ENCODE results near the gene CNOT4. TPM values are rescaled to one million over a fixed set of nuclear protein-coding genes. Genes with fewer than 3 reads are reported as not detected.

Gene CNOT4
- polyA plus RNA-seq, 2 of the 4 experiments (the other 2 are of a cell fraction): 10.0 to 16.4 TPM

GRCh38 chr7:135510592-135511183 lies 786 bp upstream of the CNOT4 start:
- H3K4me2 ChIP-seq: peak overlapping the region; percentile 86
- ChIA-PET POLR2A (interaction anchor here (0.6 to 1.0 kb wide), 3 partner anchors 111 to 299 kb away, joined by 3 to 5 read pairs (median 4); partner anchors contain the start of gene WDR91), CTCF (interaction anchor here (0.6 to 1.2 kb wide), 3 partner anchors 95 to 1401 kb away, joined by 3 to 7 read pairs (median 3); no protein-coding TSS in a partner anchor)
- ATAC-seq (peak; percentile 12 to 14; a peak in 5 of 6 replicates), FAIRE-seq (no peak), DNase-seq (ENCODE audit: low read depth in 1 of 2, low spot score in 1 of 2) (peak; percentile 15 to 57)
- 2% methylated on average over 17 of the region's 17 CpGs for WGBS (ENCODE audit: missing lambda C conversion rate)
- peak overlapping the region; percentile 69 for H3K4me3 ChIP-seq
- no peaks in the 10 kb centered on the region for H3K9me3 ChIP-seq
- TF ChIP-seq NR3C1 (IDR thresholded peaks at IDR 0.05) (no peak), HDAC2 (IDR thresholded peaks at IDR 0.05) (peak; percentile 61; the same call in 1 of the 2 replicates), SMC3 (IDR thresholded peaks at IDR 0.05) (peak; percentile 17; the same call in 1 of the 3 replicates), TP53 (CRISPR knock-in tag; IDR thresholded peaks at IDR 0.05) (0 out of 2 replicates have a peak, but pooled peaks have one; percentile 32), PHF8 (IDR thresholded peaks at IDR 0.05; ENCODE audit: borderline replicate concordance, low read depth) (peak; percentile 37; the same call in 1 of the 2 replicates), SREBF2 (IDR thresholded peaks at IDR 0.05) (no peak), RAD21 (conservative IDR thresholded peaks at IDR 0.05 in 1 of 2, IDR thresholded peaks at IDR 0.05 in 1 of 2) (peak in 1 of 2 experiments; percentile 24; a peak in 1 of 5 replicates), EHMT2 (IDR thresholded peaks at IDR 0.05; ENCODE audit: low read depth) (no peak), CEBPB (IDR thresholded peaks at IDR 0.05) (no peak), ZC3H11A (IDR thresholded peaks at IDR 0.05) (no peak), MAFK (IDR thresholded peaks at IDR 0.05; ENCODE audit: partially characterized antibody) (no peak), EHF (CRISPR knock-in tag; IDR thresholded peaks at IDR 0.05) (no peak)
- TF ChIP-seq, protein P1, sequence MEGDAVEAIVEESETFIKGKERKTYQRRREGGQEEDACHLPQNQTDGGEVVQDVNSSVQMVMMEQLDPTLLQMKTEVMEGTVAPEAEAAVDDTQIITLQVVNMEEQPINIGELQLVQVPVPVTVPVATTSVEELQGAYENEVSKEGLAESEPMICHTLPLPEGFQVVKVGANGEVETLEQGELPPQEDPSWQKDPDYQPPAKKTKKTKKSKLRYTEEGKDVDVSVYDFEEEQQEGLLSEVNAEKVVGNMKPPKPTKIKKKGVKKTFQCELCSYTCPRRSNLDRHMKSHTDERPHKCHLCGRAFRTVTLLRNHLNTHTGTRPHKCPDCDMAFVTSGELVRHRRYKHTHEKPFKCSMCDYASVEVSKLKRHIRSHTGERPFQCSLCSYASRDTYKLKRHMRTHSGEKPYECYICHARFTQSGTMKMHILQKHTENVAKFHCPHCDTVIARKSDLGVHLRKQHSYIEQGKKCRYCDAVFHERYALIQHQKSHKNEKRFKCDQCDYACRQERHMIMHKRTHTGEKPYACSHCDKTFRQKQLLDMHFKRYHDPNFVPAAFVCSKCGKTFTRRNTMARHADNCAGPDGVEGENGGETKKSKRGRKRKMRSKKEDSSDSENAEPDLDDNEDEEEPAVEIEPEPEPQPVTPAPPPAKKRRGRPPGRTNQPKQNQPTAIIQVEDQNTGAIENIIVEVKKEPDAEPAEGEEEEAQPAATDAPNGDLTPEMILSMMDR (IDR thresholded peaks at IDR 0.05): peak; percentile 21; the same call in 1 of the 3 replicates
- peaks cover 20% of the 10 kb centered on the region for H3K4me1 ChIP-seq
- peak overlapping the region; percentile 93 to 96 for H3K27ac ChIP-seq

GRCh38 chr7:135509589-135509838 lies 388 bp downstream of the CNOT4 start:
- CTCF ChIA-PET: interaction anchor here (1.7 kb wide), 1 partner anchor 49 kb away, joined by 4 read pairs; no protein-coding TSS in a partner anchor
- ATAC-seq (no peak), FAIRE-seq (no peak), DNase-seq (ENCODE audit: low read depth in 1 of 2, low spot score in 1 of 2) (no peak)
- POLR2A ChIA-PET: no interaction called here
- peak overlapping the region; percentile 69 for H3K4me2 ChIP-seq
- peaks cover 20% of the 10 kb centered on the region for H3K4me1 ChIP-seq
- H3K27ac ChIP-seq: peak overlapping the region; percentile 93 to 96
- H3K9me3 ChIP-seq: no peaks in the 10 kb centered on the region
- no peak for TF ChIP-seq HOXA7 (CRISPR knock-in tag; IDR thresholded peaks at IDR 0.05)
- 0 out of 2 replicates have a peak, but pooled peaks have one; percentile 42 for TF ChIP-seq HMGXB4 (CRISPR knock-in tag; IDR thresholded peaks at IDR 0.05; ENCODE audit: borderline replicate concordance)
- TF ChIP-seq RARB (CRISPR knock-in tag; IDR thresholded peaks at IDR 0.05): no peak
- TF ChIP-seq CHD4 (IDR thresholded peaks at IDR 0.05; ENCODE audit: borderline replicate concordance): no peak
- no peak for TF ChIP-seq ZNF302 (CRISPR knock-in tag; IDR thresholded peaks at IDR 0.05)
- no peak for TF ChIP-seq TFCP2L1 (CRISPR knock-in tag; IDR thresholded peaks at IDR 0.05)
- TF ChIP-seq, protein P2, sequence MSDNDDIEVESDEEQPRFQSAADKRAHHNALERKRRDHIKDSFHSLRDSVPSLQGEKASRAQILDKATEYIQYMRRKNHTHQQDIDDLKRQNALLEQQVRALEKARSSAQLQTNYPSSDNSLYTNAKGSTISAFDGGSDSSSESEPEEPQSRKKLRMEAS (IDR thresholded peaks at IDR 0.05): no peak
- peak overlapping the region; percentile 69 for H3K4me3 ChIP-seq
- WGBS (ENCODE audit: missing lambda C conversion rate): 0% methylated on average over 14 of the region's 14 CpGs
